Esophagus squamous epithelium (tissue), 5 donors: Measurements from ENCODE around the gene PRDM5. TPM values are rescaled to one million over a fixed set of nuclear protein-coding genes. Genes with fewer than 3 reads are reported as not detected.

Source experiments
- DNase-seq: peaks from one replicate; lab custom pipeline; 2025; lab: John Stamatoyannopoulos, UW
- H3K27ac ChIP-seq, 4 donors: fragments of 200-600 bp; sonication (generic); one replicate each; pipeline ENCODE4 v1.5.1; 2016 to 2019; ENCODE audit warnings: mild to moderate bottlenecking in 1 of 4
- H3K27me3 ChIP-seq, 4 donors: fragments of 200-600 bp; sonication (generic); 1 replicate in 3 of 4; 2 replicates in 1 of 4; pipeline versions ENCODE4 v1.5.1 to v1.6.0; 2017 to 2021; ENCODE audit warnings: antibody characterized with exemption in 1 of 4
- H3K36me3 ChIP-seq, 3 donors: fragments of 200-600 bp; sonication (generic); one replicate each; pipeline ENCODE4 v1.5.1; 2016 to 2019
- H3K4me1 ChIP-seq, 3 donors: fragments of 200-600 bp; sonication (generic); one replicate each; pipeline ENCODE4 v1.5.1; 2017 to 2019
- H3K4me3 ChIP-seq, 4 donors: fragments of 200-600 bp; sonication (generic); 1 replicate in 3 of 4; 2 replicates in 1 of 4; pipeline ENCODE4 v1.5.1; 2016 to 2019; ENCODE audit warnings: mild to moderate bottlenecking in 2 of 4, moderate library complexity in 1 of 4
- H3K9me3 ChIP-seq, 3 donors: fragments of 200-600 bp; sonication (generic); one replicate each; pipeline ENCODE4 v1.5.1; 2016 to 2019
- CTCF ChIP-seq, 6 experiments: fragments of 450-650 bp in 4 of 6; fragments of 200-600 bp in 2 of 6; sonication (generic) in 2 of 6; IDR thresholded peaks; one replicate each; pipeline ENCODE4 v1.5.1; 2016 to 2019; ENCODE audit warnings: antibody characterized with exemption in 6 of 6, mild to moderate bottlenecking in 4 of 6, moderate library complexity in 4 of 6
- POLR2A ChIP-seq, 4 donors: fragments of 450-650 bp; IDR thresholded peaks; one replicate each; pipeline ENCODE4 v1.6.1; 2017; ENCODE audit warnings: antibody characterized with exemption in 4 of 4, mild to moderate bottlenecking in 4 of 4, moderate library complexity in 3 of 4
- WGBS, 2 donors: methylation state at CpG; one replicate each; pipeline ENCODE4 v1.1.5; 2018; 5-methylcytosine and 5-hydroxymethylcytosine counted together
- intact Hi-C: fragments of 100-400 bp; cut with DNase I; formaldehyde crosslinking; loops from one replicate; pipeline ENCODE4 v1.15.0; 2022
- total RNA-seq, 4 donors: library from RNA; depleted of rRNA; stranded (reverse); fragments of >200 nt; gene quantifications; one replicate each; pipeline ENCODE4 v1.1.0, GENCODE V29; 2016
- donor health status: DM: yes; HTN: yes; CAD: no.

Gene PRDM5
- total RNA-seq, 4 donors from 2014 or later = 3.3 to 16.8 (median 6.2) TPM

DNA sequence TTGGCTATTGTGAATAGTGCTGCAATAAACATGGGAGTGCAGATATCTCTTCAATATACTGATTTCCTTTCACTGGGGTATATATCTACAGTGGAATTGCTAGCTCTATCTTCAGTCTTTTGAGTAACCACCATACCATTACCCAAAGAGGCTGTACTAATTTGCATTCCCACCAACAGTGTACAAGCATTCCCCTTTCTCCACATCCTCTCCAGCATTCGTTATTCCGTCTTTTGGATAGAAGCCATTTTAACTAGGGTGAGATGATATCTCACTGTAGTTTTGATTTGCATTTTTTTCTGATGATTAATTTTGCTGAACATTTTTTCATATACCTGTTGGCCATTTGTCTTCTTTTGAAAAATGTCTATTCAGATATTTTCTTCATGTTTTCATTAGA lies 110.3 kb downstream of the PRDM5 start:
- peaks cover 0 to 29% (median 0%) of the 10 kb centered on the region in 3 donors for H3K36me3 ChIP-seq
- DNase-seq = no peak
- TF ChIP-seq POLR2A (IDR thresholded peaks at IDR 0.05) (no peak), CTCF (IDR thresholded peaks at IDR 0.05) (no peak)
- H3K27ac ChIP-seq = no peak overlapping the region
- no peaks in the 10 kb centered on the region for H3K4me1 ChIP-seq
- no peaks in the 10 kb centered on the region for H3K27me3 ChIP-seq
- H3K4me3 ChIP-seq = no peak overlapping the region
- peaks cover 0 to 7% (median 0%) of the 10 kb centered on the region in 3 donors for H3K9me3 ChIP-seq
- WGBS, 2 donors = 63 to 93% methylated on average over 2 of the region's 2 CpGs
- intact Hi-C loops = no loop called here

GRCh38 chr4:120809518-120809917 lies 113.0 kb downstream of the PRDM5 start:
- Histone ChIP-seq H3K27me3 (no peaks in the 10 kb centered on the region), H3K36me3 (peaks cover 0 to 32% (median 0%) of the 10 kb centered on the region in 3 donors), H3K4me3 (no peak overlapping the region), H3K4me1 (no peaks in the 10 kb centered on the region), H3K27ac (no peak overlapping the region), H3K9me3 (peaks cover 0 to 7% (median 0%) of the 10 kb centered on the region in 3 donors)
- intact Hi-C loops = no loop called here
- TF ChIP-seq POLR2A (IDR thresholded peaks at IDR 0.05) (no peak), CTCF (IDR thresholded peaks at IDR 0.05) (peak in 1 of 6 experiments; percentile 51)
- WGBS, 2 donors = 93 to 94% methylated on average over 1 of the region's 1 CpG
- DNase-seq = no peak

DNA sequence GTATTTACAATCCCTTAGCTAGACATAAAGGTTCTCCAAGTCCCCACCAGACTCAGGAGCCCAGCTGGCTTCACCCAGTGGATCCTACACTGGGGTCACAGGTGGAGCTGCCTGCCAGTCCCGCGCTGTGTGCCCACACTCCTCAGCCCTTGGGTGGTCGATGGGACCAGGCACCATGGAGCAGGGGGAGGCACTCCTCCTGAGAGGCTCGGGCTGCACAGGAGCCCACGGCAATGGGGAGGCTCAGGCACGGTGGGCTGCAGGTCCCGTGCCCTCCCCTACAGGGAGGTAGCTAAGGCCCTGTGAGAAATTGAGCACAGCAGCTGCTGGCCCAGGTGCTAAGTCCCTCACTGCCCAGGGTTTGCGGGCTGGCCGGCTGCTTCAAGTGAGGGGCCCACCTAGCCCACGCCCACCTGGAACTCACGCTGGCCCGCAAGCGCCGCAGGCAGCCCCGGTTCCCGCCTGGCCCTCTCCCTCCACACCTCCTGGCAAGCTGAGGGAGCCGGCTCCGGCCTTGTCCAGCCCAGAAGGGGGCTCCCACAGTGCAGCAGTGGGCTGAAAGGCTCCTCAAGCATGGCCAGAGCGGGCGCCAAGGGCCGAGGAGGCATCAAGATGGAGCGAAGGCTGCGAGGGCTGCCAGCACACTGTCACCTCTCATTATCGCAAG lies 113.9 kb downstream of the PRDM5 start:
- intact Hi-C loops = no loop called here
- no peak for DNase-seq
- no CpG with 5 or more reads among the region's 24 CpGs for WGBS, 2 donors
- Histone ChIP-seq H3K36me3 (peaks cover 0 to 32% (median 0%) of the 10 kb centered on the region in 3 donors), H3K27ac (no peak overlapping the region), H3K4me1 (no peaks in the 10 kb centered on the region), H3K27me3 (no peaks in the 10 kb centered on the region), H3K4me3 (no peak overlapping the region), H3K9me3 (peaks cover 0 to 7% (median 0%) of the 10 kb centered on the region in 3 donors)
- TF ChIP-seq POLR2A (IDR thresholded peaks at IDR 0.05) (no peak), CTCF (IDR thresholded peaks at IDR 0.05) (no peak)

GRCh38 chr4:120801137-120801758 lies 121.3 kb downstream of the PRDM5 start:
- Histone ChIP-seq H3K4me1 (no peaks in the 10 kb centered on the region), H3K27ac (no peak overlapping the region), H3K27me3 (no peaks in the 10 kb centered on the region), H3K36me3 (no peaks in the 10 kb centered on the region), H3K9me3 (no peaks in the 10 kb centered on the region), H3K4me3 (no peak overlapping the region)
- intact Hi-C loops = no loop called here
- TF ChIP-seq CTCF (IDR thresholded peaks at IDR 0.05) (no peak), POLR2A (IDR thresholded peaks at IDR 0.05) (no peak)
- DNase-seq = no peak
- 33 to 35% methylated on average over 5 of the region's 5 CpGs for WGBS, 2 donors

DNA sequence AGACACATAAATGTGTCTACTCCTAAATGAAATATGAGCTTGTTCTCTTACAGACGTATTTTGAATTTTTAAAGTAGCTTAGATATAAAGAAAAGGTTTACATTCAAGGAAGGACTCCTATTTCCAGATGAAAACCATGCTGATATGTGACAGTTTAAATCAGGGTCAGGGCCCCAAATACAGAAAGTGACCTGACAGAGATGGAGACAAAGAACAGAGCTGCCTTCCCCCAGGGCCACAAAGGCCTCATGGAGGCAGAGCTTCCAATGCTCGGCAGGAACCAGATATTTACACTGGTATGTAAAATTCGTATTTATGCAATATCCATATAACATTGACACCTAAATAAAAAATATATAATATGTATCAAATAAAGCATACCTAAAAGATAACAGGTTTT lies 124.0 kb downstream of the PRDM5 start:
- H3K27me3 ChIP-seq = no peaks in the 10 kb centered on the region
- H3K36me3 ChIP-seq = no peaks in the 10 kb centered on the region
- no peak for TF ChIP-seq POLR2A (IDR thresholded peaks at IDR 0.05)
- no peak for TF ChIP-seq CTCF (IDR thresholded peaks at IDR 0.05)
- intact Hi-C loops = no loop called here
- 83 to 93% methylated on average over 3 of the region's 3 CpGs for WGBS, 2 donors
- no peak for DNase-seq
- H3K4me1 ChIP-seq = no peaks in the 10 kb centered on the region
- H3K4me3 ChIP-seq = no peak overlapping the region
- no peaks in the 10 kb centered on the region for H3K9me3 ChIP-seq
- H3K27ac ChIP-seq = no peak overlapping the region
